ENCODE measurements around the gene ISOC2. TPM values are rescaled to one million over a fixed set of nuclear protein-coding genes. Genes with fewer than 3 reads are reported as not detected.

The ISOC2 gene
- total and polyA plus RNA-seq, 9 donors = 1.4 to 39.4 (median 31.7) TPM

DNA sequence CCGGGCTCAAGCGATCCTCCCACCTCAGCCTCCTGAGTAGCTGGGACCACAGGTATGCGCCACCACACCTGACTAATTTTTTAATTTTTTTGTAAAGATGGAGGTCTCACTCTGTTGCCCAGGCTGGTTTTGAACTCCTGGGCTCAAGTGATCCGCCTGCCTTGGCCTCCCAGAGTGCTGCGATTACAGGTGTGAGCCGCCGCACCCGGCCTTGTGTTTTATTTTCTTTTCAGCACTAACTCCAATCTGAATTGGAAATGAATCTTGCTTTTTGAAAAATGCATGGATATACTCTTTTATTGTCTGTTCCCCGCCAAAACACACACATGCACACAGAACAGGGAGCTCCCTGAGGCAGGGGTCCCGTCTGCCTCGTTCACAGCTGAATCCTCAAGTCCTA lies 1.3 kb upstream of the ISOC2 start:
- Histone ChIP-seq H3K36me3 (no peaks in the 10 kb centered on the region), H3K27ac (no peak overlapping the region), H3K4me3 (no peak overlapping the region), H3K27me3 (no peaks in the 10 kb centered on the region), H3K4me1 (ENCODE audit: insufficient read depth) (peaks cover 3% of the 10 kb centered on the region), H3K9me3 (no peaks in the 10 kb centered on the region)
- TF ChIP-seq POLR2A (IDR thresholded peaks at IDR 0.05) (no peak), CTCF (IDR thresholded peaks at IDR 0.05) (no peak), EP300 (IDR thresholded peaks at IDR 0.05) (no peak)
- 67 to 78% (median 76%) methylated on average over 11 of the region's 11 CpGs for WGBS, 3 donors
- intact Hi-C loops (cut with DNase I) = loop anchor here in 1 of 4 donors (5.0 kb wide), 2 partner anchors 40 to 75 kb away; partner anchors contain the start of gene RPL28
- DNase-seq = no peak

- H3K27me3 ChIP-seq = no peaks in the 10 kb centered on the region
- no peaks in the 10 kb centered on the region for H3K4me1 ChIP-seq (ENCODE audit: insufficient read depth)
- no peaks in the 10 kb centered on the region for H3K36me3 ChIP-seq
- no peaks in the 10 kb centered on the region for H3K9me3 ChIP-seq
- H3K27ac ChIP-seq = peak overlapping the region in 1 of 2 donors; percentile 64
- TF ChIP-seq POLR2A (IDR thresholded peaks at IDR 0.05) (peak; percentile 31), CTCF (IDR thresholded peaks at IDR 0.05) (no peak), EP300 (IDR thresholded peaks at IDR 0.05) (no peak)
- H3K4me3 ChIP-seq = peak overlapping the region; percentile 60
- peak in 2 of 5 donors; percentile 59 to 60 for DNase-seq
- 9 to 11% (median 10%) methylated on average over 27 of the region's 27 CpGs for WGBS, 3 donors
- intact Hi-C loops (cut with DNase I) = loop anchor here in 1 of 4 donors (5.0 kb wide), 2 partner anchors 40 to 75 kb away; partner anchors contain the start of gene RPL28
These were observed 658 bp upstream of the ISOC2 start for GRCh38 chr19:55461974-55462626.

- DNase-seq = peak; percentile 90 to 94 (median 92)
- no peak for TF ChIP-seq CTCF (IDR thresholded peaks at IDR 0.05)
- H3K9me3 ChIP-seq = no peaks in the 10 kb centered on the region
- H3K36me3 ChIP-seq = no peaks in the 10 kb centered on the region
- peak overlapping the region; percentile 64 to 72 for H3K27ac ChIP-seq
- no peaks in the 10 kb centered on the region for H3K4me1 ChIP-seq (ENCODE audit: insufficient read depth)
- intact Hi-C loops (cut with DNase I) = loop anchor here in 1 of 4 donors (5.0 kb wide), 2 partner anchors 42 to 73 kb away; partner anchors contain the start of gene RPL28
- no peaks in the 10 kb centered on the region for H3K27me3 ChIP-seq
- peak overlapping the region; percentile 50 for H3K4me3 ChIP-seq
- WGBS, 3 donors = 1 to 5% (median 3%) methylated on average over 22 to 24 of the region's 24 CpGs
These were observed 678 bp downstream of the ISOC2 start for GRCh38 chr19:55460670-55461258.

DNA sequence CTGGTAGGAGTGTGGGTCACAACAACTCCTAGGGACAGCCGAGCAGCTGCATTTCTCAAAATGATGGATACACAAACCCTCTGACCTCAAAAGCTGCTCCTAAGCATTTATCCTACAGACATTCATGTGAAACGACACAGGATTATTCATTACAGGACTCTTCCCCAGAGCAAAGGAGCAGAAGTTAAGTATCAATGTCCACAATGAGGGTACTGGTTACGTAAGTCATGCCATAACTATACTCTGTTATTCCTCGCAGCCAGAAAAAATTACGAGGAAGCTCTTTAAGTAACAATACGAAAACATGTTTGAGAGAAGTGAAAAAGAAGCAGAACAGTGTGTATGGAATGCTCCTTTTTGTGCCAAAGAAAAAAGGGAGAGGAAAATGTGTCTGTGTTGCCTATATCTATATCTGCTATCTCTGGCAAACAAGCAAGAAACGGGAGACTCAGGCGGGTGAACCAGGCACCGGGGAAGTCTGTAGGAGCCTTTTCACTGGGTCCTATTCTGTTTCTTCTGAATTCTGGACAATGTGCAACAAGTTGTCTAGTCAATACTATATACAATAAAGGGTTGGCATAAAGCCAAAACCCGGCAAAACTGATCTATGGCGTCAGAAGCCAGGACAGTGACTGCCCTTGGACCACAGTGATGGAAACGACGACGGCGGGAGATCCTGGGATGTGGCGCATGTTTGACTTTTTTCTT lies 1.3 kb downstream of the ISOC2 start:
- no peaks in the 10 kb centered on the region for H3K9me3 ChIP-seq
- 15 to 16% (median 16%) methylated on average over 16 of the region's 16 CpGs for WGBS, 3 donors
- no peaks in the 10 kb centered on the region for H3K27me3 ChIP-seq
- H3K4me1 ChIP-seq (ENCODE audit: insufficient read depth) = no peaks in the 10 kb centered on the region
- DNase-seq = peak in 1 of 5 donors; percentile 40
- H3K27ac ChIP-seq = peak overlapping the region; percentile 64 to 72
- TF ChIP-seq CTCF (IDR thresholded peaks at IDR 0.05) = no peak
- TF ChIP-seq POLR2A (IDR thresholded peaks at IDR 0.05) = no peak
- TF ChIP-seq EP300 (IDR thresholded peaks at IDR 0.05) = no peak
- H3K36me3 ChIP-seq = no peaks in the 10 kb centered on the region
- peak overlapping the region; percentile 50 for H3K4me3 ChIP-seq
- intact Hi-C loops (cut with DNase I) = loop anchor here in 1 of 4 donors (5.0 kb wide), 2 partner anchors 42 to 73 kb away; partner anchors contain the start of gene RPL28
